DND-41 (cell line): ENCODE data around the gene MRRF.

Experiments
- ATAC-seq: fragments of 200-7000 bp; cut with Tn5 transposase; 3 replicates; pipeline ENCODE4 v1.9.1; 2021; ENCODE audit warnings: low read depth; ENCODE audit not compliant: insufficient read depth
- DNase-seq: peaks from one replicate; pipeline ENCODE4 v3.0.0-alpha.2; 2020
- H2AFZ ChIP-seq: 2 replicates; pipeline ENCODE4 v1.6.0; 2012; ENCODE audit warnings: low read depth, low read length
- H3K27ac ChIP-seq: 2 replicates; pipeline ENCODE4 v1.5.1; 2012; ENCODE audit warnings: low read length, inconsistent platforms
- H3K27me3 ChIP-seq: fragments of 200-600 bp; sonication (generic); 2 replicates; pipeline ENCODE4 v1.6.0; 2012; ENCODE audit warnings: low read length, mild to moderate bottlenecking, inconsistent platforms; ENCODE audit not compliant: insufficient read depth, poor library complexity
- H3K36me3 ChIP-seq: 2 replicates; pipeline ENCODE4 v1.5.1; 2012; ENCODE audit warnings: low read length, inconsistent platforms; ENCODE audit not compliant: insufficient read depth
- H3K4me1 ChIP-seq: 2 replicates; pipeline ENCODE4 v1.5.1; 2012; ENCODE audit warnings: mild to moderate bottlenecking, low read length; ENCODE audit not compliant: insufficient read depth
- H3K4me2 ChIP-seq: 2 replicates; pipeline ENCODE4 v1.6.0; 2012; ENCODE audit warnings: mild to moderate bottlenecking, moderate library complexity, low read length, inconsistent platforms; ENCODE audit not compliant: insufficient read depth
- H3K4me3 ChIP-seq, 2 experiments: fragments of 200-600 bp in 1 of 2; shearing (Covaris generic) in 1 of 2; 2 replicates each; pipeline ENCODE4 v1.5.1; 2012 to 2016; ENCODE audit warnings: inconsistent platforms in 2 of 2, low read length in 2 of 2, mild to moderate bottlenecking in 2 of 2, low read depth in 1 of 2, moderate library complexity in 1 of 2
- H3K79me2 ChIP-seq: 2 replicates; pipeline ENCODE4 v1.6.0; 2012; ENCODE audit warnings: low read length, inconsistent platforms; ENCODE audit not compliant: insufficient read depth
- H3K9ac ChIP-seq: 2 replicates; pipeline ENCODE4 v1.6.0; 2012; ENCODE audit warnings: low read depth, mild to moderate bottlenecking, inconsistent platforms, low read length, moderate library complexity
- H3K9me3 ChIP-seq: 2 replicates; pipeline ENCODE4 v1.5.1; 2012; ENCODE audit warnings: low read length, moderate library complexity, mild to moderate bottlenecking, inconsistent platforms; ENCODE audit not compliant: insufficient read depth, severe bottlenecking
- H4K20me1 ChIP-seq: 2 replicates; pipeline ENCODE4 v1.6.0; 2012; ENCODE audit warnings: low read length; ENCODE audit not compliant: insufficient read depth
- CTCF ChIP-seq: IDR thresholded peaks from 2 replicates; pipeline ENCODE4 v1.5.1; 2012; ENCODE audit warnings: borderline replicate concordance, low read length, moderate library complexity, mild to moderate bottlenecking; ENCODE audit not compliant: poor library complexity, severe bottlenecking; ENCODE audit errors: extremely low read depth
- EZH2 ChIP-seq: IDR thresholded peaks from 3 replicates; pipeline ENCODE4 v1.6.1; 2012; ENCODE audit warnings: borderline replicate concordance, low read depth, mild to moderate bottlenecking, moderate library complexity, low read length, inconsistent platforms; ENCODE audit not compliant: severe bottlenecking

MRRF gene

GRCh38 chr9:122347348-122348287 is 82.9 kb downstream of the MRRF start:
- Histone ChIP-seq H3K9ac (no peak overlapping the region), H2AFZ (no peak overlapping the region), H3K27me3 (no peaks in the 10 kb centered on the region), H3K4me2 (no peak overlapping the region), H4K20me1 (no peaks in the 10 kb centered on the region), H3K36me3 (no peaks in the 10 kb centered on the region), H3K4me3 (no peak overlapping the region), H3K79me2 (no peaks in the 10 kb centered on the region), H3K27ac (no peak overlapping the region), H3K9me3 (no peaks in the 10 kb centered on the region), H3K4me1 (no peaks in the 10 kb centered on the region)
- no peak for DNase-seq
- no peak for ATAC-seq
- no peak for TF ChIP-seq CTCF
- TF ChIP-seq EZH2, result no peak

- no peaks in the 10 kb centered on the region for H4K20me1 ChIP-seq
- no peaks in the 10 kb centered on the region for H3K79me2 ChIP-seq
- no peak overlapping the region for H2AFZ ChIP-seq
- no peak for TF ChIP-seq EZH2
- no peak for TF ChIP-seq CTCF
- no peak overlapping the region for H3K27ac ChIP-seq
- H3K9me3 ChIP-seq, result no peaks in the 10 kb centered on the region
- H3K27me3 ChIP-seq, result no peaks in the 10 kb centered on the region
- H3K9ac ChIP-seq, result no peak overlapping the region
- DNase-seq, result no peak
- H3K4me2 ChIP-seq, result no peak overlapping the region
- H3K4me3 ChIP-seq, result no peak overlapping the region
- no peaks in the 10 kb centered on the region for H3K4me1 ChIP-seq
- no peaks in the 10 kb centered on the region for H3K36me3 ChIP-seq
- no peak for ATAC-seq
Observed at GRCh38 chr9:122348288-122348777, 83.7 kb downstream of the MRRF start.

- H3K36me3 ChIP-seq, result no peaks in the 10 kb centered on the region
- no peaks in the 10 kb centered on the region for H3K9me3 ChIP-seq
- no peak for TF ChIP-seq CTCF
- TF ChIP-seq EZH2, result no peak
- no peak overlapping the region for H3K4me2 ChIP-seq
- DNase-seq, result no peak
- H3K4me1 ChIP-seq, result no peaks in the 10 kb centered on the region
- H3K9ac ChIP-seq, result no peak overlapping the region
- no peak overlapping the region for H2AFZ ChIP-seq
- no peak overlapping the region for H3K4me3 ChIP-seq
- no peak for ATAC-seq
- H3K27me3 ChIP-seq, result no peaks in the 10 kb centered on the region
- H4K20me1 ChIP-seq, result no peaks in the 10 kb centered on the region
- H3K27ac ChIP-seq, result no peak overlapping the region
- no peaks in the 10 kb centered on the region for H3K79me2 ChIP-seq
Observed at GRCh38 chr9:122348791-122349190, 84.1 kb downstream of the MRRF start.
